Spleen (tissue), 11 donors: Measurements from ENCODE around the gene RPS3A. TPM values are rescaled to one million over a fixed set of nuclear protein-coding genes. Genes with fewer than 3 reads are reported as not detected.

ENCODE experiments used
- DNase-seq: peaks from one replicate; pipeline ENCODE4 v3.0.0-alpha.2; 2020
- H3K27ac ChIP-seq, 8 donors: fragments of 200-600 bp; sonication (generic) in 7 of 8; 1 replicate in 4 of 8; 2 replicates in 4 of 8; pipeline versions ENCODE4 v1.5.0 to v1.8.0; 2016 to 2021; ENCODE audit warnings: inconsistent platforms in 4 of 8, mild to moderate bottlenecking in 4 of 8, moderate library complexity in 1 of 8
- H3K27me3 ChIP-seq, 7 donors: fragments of 200-600 bp; sonication (generic) in 6 of 7; replicated peaks in 1 of 7; 1 replicate in 4 of 7; 2 replicates in 3 of 7; pipeline versions ENCODE4 v1.5.0 to v1.8.0; 2016 to 2021; ENCODE audit warnings: inconsistent platforms in 3 of 7, mild to moderate bottlenecking in 1 of 7
- H3K36me3 ChIP-seq, 6 donors: fragments of 200-600 bp; sonication (generic) in 5 of 6; 1 replicate in 4 of 6; 2 replicates in 2 of 6; pipeline versions ENCODE4 v1.5.0 to v1.8.0; 2016 to 2021; ENCODE audit warnings: inconsistent platforms in 2 of 6
- H3K4me1 ChIP-seq, 6 donors: fragments of 200-600 bp; sonication (generic) in 5 of 6; 1 replicate in 3 of 6; 2 replicates in 3 of 6; pipeline versions ENCODE4 v1.5.0 to v1.8.0; 2016 to 2021; ENCODE audit warnings: inconsistent platforms in 3 of 6
- H3K4me3 ChIP-seq, 8 donors: fragments of 200-600 bp; sonication (generic) in 7 of 8; 1 replicate in 4 of 8; 2 replicates in 4 of 8; pipeline versions ENCODE4 v1.5.0 to v1.8.0; 2016 to 2021; ENCODE audit warnings: inconsistent platforms in 4 of 8, mild to moderate bottlenecking in 4 of 8, moderate library complexity in 2 of 8
- H3K9me3 ChIP-seq, 8 donors: fragments of 200-600 bp; sonication (generic) in 7 of 8; 1 replicate in 4 of 8; 2 replicates in 4 of 8; pipeline versions ENCODE4 v1.5.0 to v1.8.0; 2016 to 2021; ENCODE audit warnings: inconsistent platforms in 4 of 8
- POLR2A ChIP-seq, 3 donors: fragments of 450-650 bp; IDR thresholded peaks; one replicate each; pipeline ENCODE4 v1.5.1; 2017; ENCODE audit warnings: antibody characterized with exemption in 3 of 3, mild to moderate bottlenecking in 1 of 3
- POLR2AphosphoS5 ChIP-seq, 3 donors: sonication (generic); formaldehyde crosslinking; IDR thresholded peaks; one replicate each; pipeline ENCODE4 v1.5.1; 2017; ENCODE audit warnings: antibody characterized with exemption in 3 of 3
- WGBS, 5 donors: extraction: QIAGEN DNeasy Blood & Tissue Kit in 3 of 5; methylation state at CpG; one replicate each; pipeline versions ENCODE4 v1.1.5 to v1.1.7; 2013 to 2018; 5-methylcytosine and 5-hydroxymethylcytosine counted together
- intact Hi-C: fragments of 100-400 bp; cut with DNase I; formaldehyde crosslinking; loops from one replicate; pipeline ENCODE4 v1.15.0; 2023; ENCODE audit warnings: low total_unique reads
- polyA plus RNA-seq, 3 donors: library from polyadenylated mRNA; stranded (reverse); fragments of 200-250 nt; gene quantifications; one replicate each; pipeline ENCODE4 v1.2.1, GENCODE V29; 2013
- total RNA-seq, 7 donors: library from RNA; depleted of rRNA in 3 of 7; stranded (reverse); fragments of >200 nt in 3 of 7; fragmentation: NEBNext Ultra II Directional in 4 of 7; extraction: Animal tissue kit (Norgen Biotek cat#: 25700) in 4 of 7; gene quantifications; one replicate each; pipeline versions ENCODE4 v1.1.0 to v1.2.1, GENCODE V29; 2016 to 2021
- TF ChIP-seq, protein P1 (sequence below), 11 experiments: fragments of 200-600 bp in 7 of 11; fragments of 450-650 bp in 4 of 11; sonication (generic) in 4 of 11; IDR thresholded peaks in 8 of 11; conservative IDR thresholded peaks in 3 of 11; 1 replicate in 7 of 11; 2 replicates in 4 of 11; pipeline versions ENCODE4 v1.4.0 to v1.8.0; 2016 to 2021; ENCODE audit warnings: antibody characterized with exemption in 11 of 11, inconsistent platforms in 4 of 11, mild to moderate bottlenecking in 1 of 11
- donor health status: healthy with polysubstance abuse.
- donor health status: DM: no; HTN: no; CAD: no; lungs with moderate emphysema.
- donor health status: DM: no; HTN: no; CAD: no.
- donor health status: Bipolar disorder and iron deficiency.
- donor health status: healthy.
- donor health status: DM: no; HTN: no; CAD: no.
- donor health status: DM: yes; HTN: yes; CAD: no.

RPS3A gene
- total and polyA plus RNA-seq, 10 donors: 1,748 to 7,791 (median 3,753) TPM

DNA sequence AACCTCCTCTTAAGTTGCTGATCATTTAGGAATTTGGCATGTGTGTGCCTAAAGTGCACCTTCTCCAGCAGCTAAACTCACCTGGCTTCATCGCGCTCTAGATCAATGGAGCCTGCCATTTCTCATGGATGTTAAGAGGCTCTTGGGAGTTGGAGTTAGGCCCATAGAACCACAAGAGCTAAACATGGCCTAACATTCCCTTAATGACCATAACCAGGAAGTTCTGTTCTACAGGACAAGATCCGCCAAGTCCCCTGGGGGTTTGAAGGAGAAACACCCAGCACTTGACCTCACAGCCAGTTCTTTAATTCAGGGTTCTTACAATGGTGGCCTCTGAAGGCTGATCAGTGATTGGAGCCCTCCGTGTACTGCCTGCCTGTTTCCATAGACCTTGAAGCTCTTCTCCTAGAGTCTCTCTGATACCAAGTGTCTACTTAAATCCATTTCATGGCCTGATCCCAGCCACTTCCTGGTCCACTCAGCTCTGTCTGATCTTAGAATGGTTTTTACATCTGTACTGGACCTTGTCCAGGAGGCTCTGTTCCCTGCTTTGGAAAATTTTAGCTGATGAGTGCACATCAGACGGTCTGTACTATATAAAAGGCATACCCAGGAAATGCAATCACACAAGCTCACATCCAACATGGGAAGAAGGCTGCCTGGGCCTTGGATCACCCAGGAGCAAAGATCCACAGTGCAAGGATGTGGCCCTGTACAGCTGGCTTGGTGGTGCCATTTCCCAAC, 45.1 kb downstream of the RPS3A start:
- Histone ChIP-seq H3K27me3 (no peaks in the 10 kb centered on the region), H3K27ac (no peak overlapping the region)

DNA sequence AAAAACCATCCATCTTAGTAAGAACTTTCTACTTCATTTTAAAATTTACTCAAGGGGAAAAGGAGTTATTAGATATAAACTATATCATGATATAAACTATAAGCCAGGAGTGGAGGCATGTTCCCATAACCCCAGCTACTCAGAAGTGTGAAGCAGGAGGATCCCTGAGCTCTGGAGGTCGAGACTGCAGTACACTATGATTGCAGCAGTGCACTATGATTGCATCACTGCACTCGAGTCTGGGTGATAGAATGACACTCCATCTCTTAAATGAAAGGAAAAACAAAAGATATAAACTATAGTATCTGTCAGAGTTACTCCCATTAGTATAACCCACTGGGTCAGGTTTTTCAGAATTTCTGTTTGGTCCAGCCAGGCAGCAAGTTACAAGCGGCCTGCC, 47.6 kb downstream of the RPS3A start:
- no peak for TF ChIP-seq POLR2A (IDR thresholded peaks at IDR 0.05)
- no peak for TF ChIP-seq POLR2AphosphoS5 (IDR thresholded peaks at IDR 0.05)
- TF ChIP-seq, protein P1, sequence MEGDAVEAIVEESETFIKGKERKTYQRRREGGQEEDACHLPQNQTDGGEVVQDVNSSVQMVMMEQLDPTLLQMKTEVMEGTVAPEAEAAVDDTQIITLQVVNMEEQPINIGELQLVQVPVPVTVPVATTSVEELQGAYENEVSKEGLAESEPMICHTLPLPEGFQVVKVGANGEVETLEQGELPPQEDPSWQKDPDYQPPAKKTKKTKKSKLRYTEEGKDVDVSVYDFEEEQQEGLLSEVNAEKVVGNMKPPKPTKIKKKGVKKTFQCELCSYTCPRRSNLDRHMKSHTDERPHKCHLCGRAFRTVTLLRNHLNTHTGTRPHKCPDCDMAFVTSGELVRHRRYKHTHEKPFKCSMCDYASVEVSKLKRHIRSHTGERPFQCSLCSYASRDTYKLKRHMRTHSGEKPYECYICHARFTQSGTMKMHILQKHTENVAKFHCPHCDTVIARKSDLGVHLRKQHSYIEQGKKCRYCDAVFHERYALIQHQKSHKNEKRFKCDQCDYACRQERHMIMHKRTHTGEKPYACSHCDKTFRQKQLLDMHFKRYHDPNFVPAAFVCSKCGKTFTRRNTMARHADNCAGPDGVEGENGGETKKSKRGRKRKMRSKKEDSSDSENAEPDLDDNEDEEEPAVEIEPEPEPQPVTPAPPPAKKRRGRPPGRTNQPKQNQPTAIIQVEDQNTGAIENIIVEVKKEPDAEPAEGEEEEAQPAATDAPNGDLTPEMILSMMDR (IDR thresholded peaks at IDR 0.05 in 8 of 11, conservative IDR thresholded peaks at IDR 0.05 in 3 of 11): no peak
- Histone ChIP-seq H3K36me3 (peaks cover 0 to 11% (median 0%) of the 10 kb centered on the region in 6 donors), H3K27me3 (no peaks in the 10 kb centered on the region), H3K9me3 (no peaks in the 10 kb centered on the region), H3K4me1 (no peaks in the 10 kb centered on the region), H3K27ac (no peak overlapping the region), H3K4me3 (no peak overlapping the region)
- WGBS, 5 donors: 54 to 79% (median 69%) methylated on average over 3 of the region's 3 CpGs
- intact Hi-C loops: no loop called here
- DNase-seq: no peak

More for the DNA sequence above, 45.1 kb downstream of the RPS3A start:
- intact Hi-C loops: no loop called here
- 86 to 93% (median 89%) methylated on average over 5 of the region's 5 CpGs for WGBS, 5 donors
- Histone ChIP-seq H3K4me1 (no peaks in the 10 kb centered on the region), H3K4me3 (no peak overlapping the region), H3K36me3 (peaks cover 0 to 13% (median 0%) of the 10 kb centered on the region in 6 donors), H3K9me3 (no peaks in the 10 kb centered on the region)
- TF ChIP-seq POLR2AphosphoS5 (IDR thresholded peaks at IDR 0.05) (no peak), POLR2A (IDR thresholded peaks at IDR 0.05) (no peak)
- TF ChIP-seq, protein P1 (IDR thresholded peaks at IDR 0.05 in 8 of 11, conservative IDR thresholded peaks at IDR 0.05 in 3 of 11): no peak
- DNase-seq: no peak

DNA sequence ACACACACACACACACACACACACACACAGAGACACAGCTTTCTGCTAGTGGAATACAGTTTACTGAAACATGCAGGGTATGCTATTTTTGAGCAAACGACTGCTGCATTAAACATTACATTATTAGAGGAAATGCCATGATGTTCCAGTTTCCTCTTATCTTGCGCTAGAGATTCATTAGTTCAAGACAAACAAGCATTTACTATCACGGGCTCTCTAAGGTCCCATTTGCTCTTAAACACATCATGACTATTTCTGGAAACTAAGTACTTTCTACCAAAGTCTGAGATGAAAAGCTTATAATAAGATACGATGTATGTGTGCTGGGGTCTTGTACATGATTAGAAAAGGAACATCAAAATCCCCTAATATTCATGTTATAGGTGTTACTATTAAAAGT, 48.8 kb downstream of the RPS3A start:
- no peak overlapping the region for H3K4me3 ChIP-seq
- H3K9me3 ChIP-seq: no peaks in the 10 kb centered on the region
- peaks cover 0 to 11% (median 0%) of the 10 kb centered on the region in 6 donors for H3K36me3 ChIP-seq
- H3K27ac ChIP-seq: no peak overlapping the region
- DNase-seq: no peak
- WGBS, 5 donors: 88 to 95% (median 91%) methylated on average over 4 of the region's 4 CpGs
- TF ChIP-seq POLR2AphosphoS5 (IDR thresholded peaks at IDR 0.05) (no peak), POLR2A (IDR thresholded peaks at IDR 0.05) (no peak)
- TF ChIP-seq, protein P1 (IDR thresholded peaks at IDR 0.05 in 8 of 11, conservative IDR thresholded peaks at IDR 0.05 in 3 of 11): no peak
- no peaks in the 10 kb centered on the region for H3K4me1 ChIP-seq
- no peaks in the 10 kb centered on the region for H3K27me3 ChIP-seq
- intact Hi-C loops: no loop called here

DNA sequence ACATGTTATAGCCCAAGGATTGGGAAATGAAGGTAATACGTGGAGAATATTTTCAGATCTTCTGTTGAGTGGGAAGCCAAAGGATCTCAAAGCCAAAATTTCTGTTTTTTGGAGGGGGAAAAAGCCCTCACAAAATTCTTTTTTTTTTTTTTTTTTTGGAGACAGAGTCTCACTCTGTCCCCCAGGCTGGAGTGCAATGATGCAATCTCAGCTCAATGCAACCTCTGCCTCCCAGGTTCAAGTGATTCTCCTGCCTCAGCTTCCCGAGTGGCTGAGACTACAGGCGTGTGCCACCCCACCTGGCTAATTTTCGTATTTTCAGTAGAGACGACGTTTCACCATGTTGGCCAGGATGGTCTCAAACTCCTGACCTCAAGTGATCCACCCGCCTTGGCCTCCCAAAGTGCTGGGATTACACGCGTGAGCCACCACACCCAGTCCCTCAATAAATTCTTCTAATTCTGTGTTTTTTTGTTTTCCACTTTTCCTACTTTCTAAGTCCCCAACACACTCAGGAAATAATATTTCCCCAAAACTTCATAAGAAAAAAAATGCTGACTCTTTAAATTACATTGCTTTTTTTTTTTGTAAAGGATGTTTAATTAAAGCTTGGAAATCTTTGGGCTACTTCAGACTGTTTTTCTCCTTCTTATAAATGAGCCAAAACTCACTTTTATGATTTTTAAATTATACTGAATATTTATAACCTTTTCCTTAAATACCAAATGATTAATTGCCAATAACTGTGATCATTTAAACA, 51.6 kb downstream of the RPS3A start:
- no peak for DNase-seq
- H3K36me3 ChIP-seq: peaks cover 0 to 11% (median 0%) of the 10 kb centered on the region in 6 donors
- no peak overlapping the region for H3K4me3 ChIP-seq
- TF ChIP-seq POLR2A (IDR thresholded peaks at IDR 0.05): no peak
- TF ChIP-seq, protein P1 (IDR thresholded peaks at IDR 0.05 in 8 of 11, conservative IDR thresholded peaks at IDR 0.05 in 3 of 11): no peak
- no peak for TF ChIP-seq POLR2AphosphoS5 (IDR thresholded peaks at IDR 0.05)
- 90 to 97% (median 94%) methylated on average over 9 of the region's 9 CpGs for WGBS, 5 donors
- intact Hi-C loops: no loop called here
- no peaks in the 10 kb centered on the region for H3K27me3 ChIP-seq
- H3K9me3 ChIP-seq: no peaks in the 10 kb centered on the region
- H3K4me1 ChIP-seq: no peaks in the 10 kb centered on the region
- no peak overlapping the region for H3K27ac ChIP-seq
